NCI-H1930 (cell line): ENCODE data around the gene SLC34A3.
"Not testable (repeated sequence)": the region's sequence is repeated elsewhere in the genome, so short reads cannot be mapped to it uniquely, and the experiment has no call there.

Source experiments
- DNase-seq, 2 experiments: peaks; one replicate each; lab custom pipeline; 2025; lab: John Stamatoyannopoulos, UW

SLC34A3 gene

DNA sequence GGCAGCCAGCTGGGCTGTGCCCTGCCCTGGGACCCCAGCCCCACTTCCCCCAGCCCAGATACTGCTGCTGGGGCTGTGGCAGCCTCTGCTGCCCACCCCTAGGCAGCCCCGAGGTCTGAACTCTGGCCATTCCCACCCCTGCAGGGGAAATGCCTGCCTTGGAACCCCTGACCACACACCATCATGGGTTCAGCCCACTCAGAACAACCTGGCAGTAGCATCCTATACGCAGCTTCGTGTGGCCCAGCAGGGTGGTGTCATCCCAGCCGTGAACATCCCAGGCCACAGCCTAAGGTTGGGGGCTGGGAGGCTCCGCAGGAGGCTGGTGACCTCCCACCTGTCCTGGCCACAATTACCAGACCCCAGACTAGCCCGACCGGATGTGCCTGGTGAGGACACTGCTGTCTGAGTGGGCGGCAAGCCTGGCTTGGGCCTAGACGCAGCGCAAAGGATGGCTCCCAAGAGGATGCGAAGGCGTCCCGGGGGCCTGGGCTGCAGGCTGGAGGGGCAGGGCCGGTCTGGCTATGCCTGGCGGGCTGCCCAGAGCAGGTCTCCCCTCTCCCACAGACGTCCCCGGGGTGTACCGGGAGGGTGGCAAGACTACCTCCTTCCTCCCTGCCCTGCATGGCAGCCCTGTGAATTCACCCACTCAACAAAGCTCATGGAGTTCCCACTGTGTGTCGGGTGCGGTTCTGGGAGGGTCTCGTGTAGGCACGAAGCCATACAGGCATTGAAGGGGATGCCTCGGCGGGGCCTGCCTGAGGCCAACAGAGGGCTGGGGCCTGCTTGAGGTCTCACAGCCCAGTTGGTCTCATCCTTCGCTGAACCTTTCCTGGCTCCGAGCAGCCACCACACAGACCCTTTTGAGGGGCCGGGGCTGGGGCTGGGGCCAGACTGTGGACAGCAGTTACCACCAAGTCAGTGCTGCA, 1.5 kb upstream of the SLC34A3 start:
- DNase-seq: no peak

GRCh38 chr9:137229903-137230704, 597 bp upstream of the SLC34A3 start:
- DNase-seq: no peak

GRCh38 chr9:137231372-137232039, 805 bp downstream of the SLC34A3 start:
- DNase-seq: no peak

DNA sequence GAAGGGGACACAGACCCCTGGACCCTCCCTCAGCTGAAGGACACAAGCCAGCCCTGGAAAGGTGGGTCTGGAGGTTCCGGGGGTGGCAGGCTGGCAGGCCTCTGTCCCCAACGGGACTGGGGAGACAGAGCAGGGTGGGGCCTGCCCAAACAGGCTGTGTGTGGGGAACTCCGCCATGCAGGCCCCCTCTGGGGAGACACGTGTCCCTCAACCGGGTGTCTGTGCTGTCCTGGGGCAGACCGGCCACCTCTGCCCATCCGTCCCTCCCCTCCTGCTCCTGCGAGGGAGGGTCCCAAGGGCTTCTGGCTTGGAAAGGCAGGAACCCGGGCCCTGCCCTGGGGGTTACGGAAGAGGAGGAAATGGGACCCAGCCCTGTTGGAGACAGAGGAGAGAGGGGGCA, 1.4 kb downstream of the SLC34A3 start:
- no peak for DNase-seq

DNA sequence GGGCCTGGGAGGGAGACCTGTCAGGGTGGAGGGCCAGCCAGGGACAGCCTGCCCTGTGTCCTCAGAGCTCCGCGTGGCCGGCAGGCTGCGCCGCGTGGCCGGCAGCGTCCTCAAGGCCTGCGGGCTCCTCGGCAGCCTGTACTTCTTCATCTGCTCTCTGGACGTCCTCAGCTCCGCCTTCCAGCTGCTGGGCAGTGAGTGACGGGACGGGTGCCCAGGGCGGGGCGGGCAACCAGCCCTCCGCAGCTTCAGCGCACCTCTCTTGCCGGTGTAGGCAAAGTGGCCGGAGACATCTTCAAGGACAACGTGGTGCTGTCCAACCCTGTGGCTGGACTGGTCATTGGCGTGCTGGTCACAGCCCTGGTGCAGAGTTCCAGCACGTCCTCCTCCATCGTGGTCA, 1.8 kb downstream of the SLC34A3 start:
- no peak for DNase-seq

GRCh38 chr9:137233143-137233980, 2.7 kb downstream of the SLC34A3 start:
- DNase-seq: no peak

GRCh38 chr9:137234055-137234697, 3.5 kb downstream of the SLC34A3 start:
- DNase-seq: no peak

DNA sequence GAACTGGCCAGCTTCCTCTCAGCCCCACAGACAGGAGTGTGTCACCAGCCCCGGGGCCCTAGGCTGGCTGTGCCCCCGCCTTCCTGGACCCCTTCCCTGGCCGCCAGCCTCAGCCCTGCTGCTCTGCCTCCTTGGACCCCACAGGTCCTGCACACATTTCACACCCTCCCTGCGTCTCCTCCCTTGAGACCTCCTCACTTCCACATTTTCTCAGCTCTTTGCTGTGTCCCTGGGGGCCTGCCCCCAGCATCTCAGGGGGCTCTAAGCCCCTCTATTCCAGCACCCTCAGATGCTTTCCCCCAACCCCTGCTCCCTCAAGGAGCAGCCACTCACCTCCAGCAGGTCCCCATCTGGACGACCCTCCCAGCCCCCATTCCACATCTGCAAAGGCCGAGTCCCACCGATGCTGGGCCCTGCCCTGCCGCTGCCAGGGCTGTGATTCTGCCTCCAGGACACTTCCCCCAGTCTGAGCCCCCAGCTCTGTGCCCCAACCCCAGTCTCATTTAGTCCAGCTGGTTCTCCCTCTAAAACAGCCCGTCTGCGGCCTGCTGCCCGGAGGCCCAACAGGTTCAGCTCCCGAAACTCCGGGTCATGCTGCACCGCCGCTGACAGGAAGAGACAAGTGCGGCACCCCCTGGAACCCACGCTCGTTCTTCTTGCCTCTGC, 4.2 kb downstream of the SLC34A3 start:
- no peak for DNase-seq

GRCh38 chr9:137235424-137236237, 4.9 kb downstream of the SLC34A3 start:
- no peak for DNase-seq

- peak; percentile 82 to 91 for DNase-seq
Measured at GRCh38 chr9:137236238-137236935, 5.7 kb downstream of the SLC34A3 start.

GRCh38 chr9:137236936-137237421, 6.3 kb downstream of the SLC34A3 start:
- DNase-seq: no peak

DNA sequence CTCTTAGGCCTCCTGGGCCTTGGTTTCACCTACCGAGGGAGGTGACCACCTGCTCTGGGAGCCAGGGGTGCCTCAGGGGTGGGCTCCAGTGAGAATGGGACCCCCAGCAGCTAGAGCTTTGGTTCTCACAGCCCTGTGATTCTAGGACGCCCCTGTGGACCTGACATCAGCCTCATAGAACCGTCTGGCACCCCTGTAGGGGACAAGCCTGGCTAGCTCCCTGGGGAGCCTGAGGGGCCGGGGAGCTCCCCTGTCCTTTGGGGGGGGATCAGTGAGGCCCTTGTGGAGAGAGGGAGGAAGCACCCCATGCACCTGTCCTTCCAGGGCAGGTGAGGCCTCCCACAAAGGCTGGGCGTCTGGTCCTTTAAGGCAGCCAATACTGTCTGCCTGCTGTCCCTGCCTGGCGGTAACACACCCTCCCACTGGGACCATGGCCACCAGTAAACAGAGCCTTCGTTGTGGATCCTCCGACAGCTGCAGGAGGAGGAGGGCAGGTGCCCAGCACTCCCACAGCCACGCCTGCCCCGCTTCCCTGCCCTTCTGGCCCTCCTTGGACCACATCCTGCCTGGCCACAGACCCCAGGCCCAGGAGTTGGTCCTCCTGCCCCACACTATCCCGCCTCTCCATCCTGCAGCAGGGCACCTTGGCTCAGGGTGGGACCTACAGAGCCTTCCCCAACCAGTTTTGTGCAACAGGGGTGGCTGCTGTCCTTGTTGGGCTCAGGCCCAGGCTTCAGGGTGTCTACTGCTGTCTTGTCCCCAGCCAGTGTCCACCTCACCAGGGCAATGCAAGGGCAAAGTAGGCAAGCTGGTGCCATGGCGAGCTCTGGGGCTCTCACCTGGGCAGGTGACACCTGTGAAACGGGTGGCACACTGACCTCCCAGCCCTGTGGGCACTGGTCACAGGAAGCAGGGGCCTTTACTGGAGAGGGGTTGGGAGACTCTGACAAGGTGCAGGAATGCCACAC, 7.3 kb downstream of the SLC34A3 start:
- DNase-seq: peak; percentile 30 to 31

DNA sequence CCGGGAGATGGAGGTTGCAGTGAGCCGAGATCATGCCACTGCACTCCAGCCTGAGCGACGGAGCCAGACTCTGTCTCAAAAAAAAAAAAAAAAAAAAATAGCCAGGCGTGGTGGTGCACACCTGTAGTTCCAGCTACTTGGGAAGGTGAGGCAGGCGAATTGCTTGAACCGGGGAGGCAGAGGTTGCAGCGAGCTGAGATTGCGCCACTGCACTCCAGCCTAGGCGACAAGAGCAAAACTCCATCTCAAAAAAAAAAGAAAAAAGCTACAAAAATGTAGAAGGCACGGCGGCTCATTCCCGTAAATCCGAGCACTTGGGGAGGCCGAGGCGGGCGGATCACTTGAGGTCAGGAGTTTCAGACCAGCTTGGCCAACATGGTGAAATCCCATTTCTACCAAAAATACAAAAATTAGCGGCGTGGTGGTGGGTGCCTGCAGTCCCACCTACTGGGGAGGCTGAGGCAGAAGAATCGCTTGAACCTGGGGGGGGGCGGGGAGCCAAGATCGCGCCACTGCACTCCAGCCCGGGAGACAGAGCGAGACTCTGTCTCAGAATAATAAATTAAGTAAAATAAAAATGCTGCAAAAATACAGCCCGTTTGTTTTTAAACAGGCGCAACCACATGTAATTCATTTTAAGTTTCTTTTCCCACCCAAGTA, 9.0 kb downstream of the SLC34A3 start:
- DNase-seq: not testable (repeated sequence)

GRCh38 chr9:137240318-137240840, 9.7 kb downstream of the SLC34A3 start:
- DNase-seq: peak; percentile 66 to 71

GRCh38 chr9:137240841-137241489, 10.3 kb downstream of the SLC34A3 start, which contains the start of gene TUBB4B:
TSS of gene TUBB4B (plus strand) at chr9:137241287. CDS start at chr9:137241361, 74 bp downstream.
- peak; percentile 98 to 99 for DNase-seq
